Calu3 (cell line): ENCODE measurements around the gene SNTB2. TPM values are rescaled to one million over a fixed set of nuclear protein-coding genes. Genes with fewer than 3 reads are reported as not detected.

Experiments
- BruUV-seq: library from RNA; stranded (reverse); fragments of 400-500 nt; replicated peaks from 2 replicates; lab custom pipeline; 2021; lab: Mats Ljungman, UMichigan
- CTCF ChIA-PET: fragments of 300-600 bp; sonication (Branson Sonifier 250); formaldehyde crosslinking; loops from one replicate; lab custom pipeline; 2022; ENCODE audit warnings: antibody characterized with exemption; lab: Charles Lee
- DNase-seq: peaks from one replicate; pipeline ENCODE4 v3.0.0; 2022
- H3K27ac Mint-ChIP-seq: one replicate; pipeline ENCODE4 v1.8.0; 2022; ENCODE audit warnings: mixed read lengths; ENCODE audit not compliant: unreplicated experiment
- H3K27me3 Mint-ChIP-seq: one replicate; pipeline ENCODE4 v1.8.0; 2022; ENCODE audit warnings: mixed read lengths; ENCODE audit not compliant: unreplicated experiment
- H3K36me3 Mint-ChIP-seq: one replicate; pipeline ENCODE4 v1.8.0; 2022; ENCODE audit warnings: mild to moderate bottlenecking, moderate library complexity, mixed read lengths; ENCODE audit not compliant: insufficient read depth, unreplicated experiment
- H3K4me1 Mint-ChIP-seq: one replicate; pipeline ENCODE4 v1.8.0; 2022; ENCODE audit warnings: mild to moderate bottlenecking, low read depth, mixed read lengths; ENCODE audit not compliant: unreplicated experiment
- H3K4me3 Mint-ChIP-seq: one replicate; pipeline ENCODE4 v1.8.0; 2022; ENCODE audit warnings: mild to moderate bottlenecking, low read depth, moderate library complexity, mixed read lengths; ENCODE audit not compliant: unreplicated experiment
- H3K9me3 Mint-ChIP-seq: one replicate; pipeline ENCODE4 v1.8.0; 2022; ENCODE audit warnings: low read depth, mixed read lengths; ENCODE audit not compliant: unreplicated experiment
- CTCF ChIP-seq: fragments of 200-600 bp; IDR thresholded peaks from one replicate; pipeline ENCODE4 v1.8.0; 2022; ENCODE audit warnings: antibody characterized with exemption; ENCODE audit not compliant: unreplicated experiment
- intact Hi-C: fragments of 100-400 bp; cut with micrococcal nuclease; formaldehyde crosslinking; loops from one replicate; pipeline ENCODE4 v1.10.0; 2022; ENCODE audit not compliant: unreplicated experiment
- total RNA-seq: library from RNA; stranded (reverse); gene quantifications from 2 replicates; pipeline ENCODE4 v1.2.3, GENCODE V29; 2022

The SNTB2 gene
- total RNA-seq, 1 experiment from 2014 or later = 29.3 TPM

- Mint-ChIP-seq H3K27me3 (no peaks in the 10 kb centered on the region), H3K27ac (peak overlapping the region; percentile 34), H3K36me3 (peaks cover 72% of the 10 kb centered on the region), H3K4me1 (peaks cover 8% of the 10 kb centered on the region), H3K9me3 (no peaks in the 10 kb centered on the region), H3K4me3 (no peak overlapping the region)
- no peak for TF ChIP-seq CTCF
- DNase-seq = no peak
- intact Hi-C loops = no loop called here
- CTCF ChIA-PET = interaction anchor here (1.0 kb wide), 1 partner anchor 18 kb away, joined by 3 read pairs; no protein-coding TSS in a partner anchor
- BruUV-seq = no TSS peak
Observed at GRCh38 chr16:69313469-69313868, 126.5 kb downstream of the SNTB2 start.

GRCh38 chr16:69314534-69314933, 127.6 kb downstream of the SNTB2 start:
- H3K4me3 Mint-ChIP-seq = no peak overlapping the region
- H3K4me1 Mint-ChIP-seq = peaks cover 8% of the 10 kb centered on the region
- no peaks in the 10 kb centered on the region for H3K27me3 Mint-ChIP-seq
- TF ChIP-seq CTCF = no peak
- intact Hi-C loops = no loop called here
- H3K36me3 Mint-ChIP-seq = peaks cover 82% of the 10 kb centered on the region
- no peak overlapping the region for H3K27ac Mint-ChIP-seq
- no TSS peak for BruUV-seq
- CTCF ChIA-PET = no interaction called here
- DNase-seq = no peak
- H3K9me3 Mint-ChIP-seq = no peaks in the 10 kb centered on the region

GRCh38 chr16:69315486-69316311, 128.7 kb downstream of the SNTB2 start:
- BruUV-seq = no TSS peak
- intact Hi-C loops = no loop called here
- H3K27me3 Mint-ChIP-seq = no peaks in the 10 kb centered on the region
- H3K9me3 Mint-ChIP-seq = no peaks in the 10 kb centered on the region
- peaks cover 8% of the 10 kb centered on the region for H3K4me1 Mint-ChIP-seq
- CTCF ChIA-PET = no interaction called here
- H3K36me3 Mint-ChIP-seq = peaks cover 88% of the 10 kb centered on the region
- H3K27ac Mint-ChIP-seq = no peak overlapping the region
- H3K4me3 Mint-ChIP-seq = no peak overlapping the region
- no peak for DNase-seq
- TF ChIP-seq CTCF = no peak

- Mint-ChIP-seq H3K9me3 (no peaks in the 10 kb centered on the region), H3K4me1 (peaks cover 8% of the 10 kb centered on the region), H3K36me3 (peaks cover 88% of the 10 kb centered on the region), H3K27me3 (no peaks in the 10 kb centered on the region), H3K27ac (no peak overlapping the region), H3K4me3 (no peak overlapping the region)
- CTCF ChIA-PET = no interaction called here
- BruUV-seq = no TSS peak
- TF ChIP-seq CTCF = no peak
- DNase-seq = no peak
- intact Hi-C loops = no loop called here
Observed at GRCh38 chr16:69316595-69317034, 129.7 kb downstream of the SNTB2 start.
